GM21529 (cell line): ENCODE measurements around the gene RASGRF2.
A peak's percentile ranks its signal among the peaks of the same experiment; 100 is the strongest.

Experiments used
- ATAC-seq: cut with Tn5 transposase; IDR thresholded peaks from one replicate; pipeline ENCODE4 v1.9.1; 2021; ENCODE audit not compliant: unreplicated experiment

Gene RASGRF2

GRCh38 chr5:80959768-80960442 is at the start of gene RASGRF2:
Gene RASGRF2, plus strand, starts transcription at chr5:80960363. Its CDS starts 376 bp downstream, at chr5:80960739.
- ATAC-seq = no peak

DNA sequence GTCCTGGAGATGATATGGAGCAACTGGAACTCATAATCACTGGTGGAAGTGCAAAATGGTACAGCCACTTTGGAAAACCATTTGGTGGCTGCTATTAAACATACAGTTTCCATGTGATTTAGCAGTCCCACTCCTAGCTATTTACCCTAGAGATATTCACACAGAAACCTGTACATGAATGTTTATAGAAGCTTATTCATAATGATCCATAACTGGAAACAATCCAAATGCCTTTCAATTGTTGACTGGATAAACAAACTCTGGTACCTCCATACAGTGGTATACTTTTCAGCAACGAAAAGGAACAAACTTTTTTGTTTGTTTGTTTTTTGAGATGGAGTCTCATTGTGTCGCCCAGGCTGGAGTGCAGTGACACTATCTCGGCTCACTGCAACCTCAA is 47.7 kb upstream of the RASGRF2 start:
- ATAC-seq = no peak

DNA sequence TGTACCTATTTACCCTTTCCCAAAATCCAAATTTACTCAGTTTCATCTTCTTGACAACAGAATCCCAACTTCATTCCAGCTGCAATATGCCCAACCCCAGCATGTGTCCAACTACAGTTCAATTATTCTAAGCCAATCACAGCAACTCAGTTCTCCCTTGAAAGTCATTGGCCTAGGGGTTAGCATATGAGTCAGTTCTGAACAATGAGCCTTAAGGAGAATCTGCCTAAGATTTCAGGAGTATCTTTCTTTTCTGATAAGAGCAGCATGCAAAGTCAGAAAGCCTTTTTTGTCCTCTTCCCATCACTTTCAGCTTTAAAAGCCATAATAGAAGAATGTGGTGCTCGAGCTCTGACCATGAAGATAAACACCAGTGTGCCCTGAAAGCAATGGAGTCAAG is 44.4 kb upstream of the RASGRF2 start:
- no peak for ATAC-seq

DNA sequence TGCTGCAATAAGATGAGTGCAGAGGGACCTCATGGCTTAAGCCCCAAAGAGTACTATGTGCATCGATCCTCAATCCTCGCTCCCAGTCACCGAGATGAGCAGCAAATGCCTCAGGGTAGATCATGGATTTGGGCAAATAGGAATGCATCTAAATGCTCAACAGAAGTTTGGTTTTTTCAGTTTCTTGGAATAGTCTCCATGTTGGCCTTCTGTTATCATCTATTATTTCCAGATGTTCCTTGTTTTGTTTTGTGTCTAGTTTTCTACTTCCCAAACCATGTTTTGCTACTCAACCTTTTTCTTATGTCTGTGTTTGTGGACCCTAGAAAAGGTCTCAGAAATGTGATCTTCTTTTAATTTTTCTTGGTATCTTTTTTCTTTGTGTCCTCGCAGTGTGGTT is 43.5 kb upstream of the RASGRF2 start:
- ATAC-seq = no peak

- ATAC-seq = no peak
Measured at GRCh38 chr5:80917631-80918030, 42.5 kb upstream of the RASGRF2 start.

DNA sequence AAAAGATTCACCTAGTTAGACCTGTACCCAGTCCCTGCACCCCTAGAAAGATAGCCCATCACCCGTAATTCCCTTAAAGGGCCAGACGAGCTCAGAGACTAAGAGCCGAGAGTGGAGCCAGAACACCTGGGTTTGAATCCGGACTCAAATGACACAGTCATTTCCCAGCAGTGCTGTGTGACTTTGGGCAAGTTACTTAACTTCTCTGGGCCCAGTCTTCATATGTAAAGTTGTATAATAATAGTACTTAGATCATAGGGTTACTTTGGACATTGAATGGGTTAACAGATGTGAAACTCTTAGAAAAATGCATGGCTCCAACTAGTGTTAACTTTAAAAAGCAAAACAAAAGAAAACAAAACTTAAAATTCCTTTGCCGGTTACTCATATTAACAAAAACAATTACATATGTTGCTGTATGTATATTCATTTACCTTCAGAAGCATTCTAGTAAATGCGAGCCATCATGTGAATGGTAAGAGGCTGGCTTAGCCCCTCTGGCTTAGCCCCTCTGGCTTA is 40.4 kb upstream of the RASGRF2 start:
- ATAC-seq = no peak

GRCh38 chr5:80920333-80920732 is 39.8 kb upstream of the RASGRF2 start:
- no peak for ATAC-seq

DNA sequence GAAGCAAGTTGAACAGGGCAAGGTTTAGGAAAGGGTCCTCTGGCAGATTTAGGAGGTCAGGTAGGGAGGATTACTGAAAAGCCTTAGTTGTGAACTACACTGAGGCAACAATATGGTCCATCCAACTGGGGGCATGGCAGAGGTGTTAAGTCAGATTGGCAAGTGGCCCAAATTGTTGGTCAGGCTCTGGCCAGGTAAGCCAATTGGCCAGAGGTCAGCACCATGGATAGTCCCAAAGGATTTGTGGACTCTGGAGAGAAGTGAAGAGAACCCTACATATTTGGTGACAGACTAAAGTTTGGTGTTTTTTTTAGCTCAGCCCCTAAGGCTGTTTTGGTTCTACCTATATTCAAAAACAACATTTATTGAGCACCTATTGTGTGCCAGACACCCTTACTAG is 39.1 kb upstream of the RASGRF2 start:
- no peak for ATAC-seq

GRCh38 chr5:80925931-80926330 is 34.2 kb upstream of the RASGRF2 start:
- ATAC-seq = no peak

- no peak for ATAC-seq
Measured at GRCh38 chr5:80926536-80926935, 33.6 kb upstream of the RASGRF2 start.

GRCh38 chr5:80926979-80927656 is 33.0 kb upstream of the RASGRF2 start:
- no peak for ATAC-seq

GRCh38 chr5:80928073-80928472 is 32.1 kb upstream of the RASGRF2 start:
- ATAC-seq = peak; percentile 72

DNA sequence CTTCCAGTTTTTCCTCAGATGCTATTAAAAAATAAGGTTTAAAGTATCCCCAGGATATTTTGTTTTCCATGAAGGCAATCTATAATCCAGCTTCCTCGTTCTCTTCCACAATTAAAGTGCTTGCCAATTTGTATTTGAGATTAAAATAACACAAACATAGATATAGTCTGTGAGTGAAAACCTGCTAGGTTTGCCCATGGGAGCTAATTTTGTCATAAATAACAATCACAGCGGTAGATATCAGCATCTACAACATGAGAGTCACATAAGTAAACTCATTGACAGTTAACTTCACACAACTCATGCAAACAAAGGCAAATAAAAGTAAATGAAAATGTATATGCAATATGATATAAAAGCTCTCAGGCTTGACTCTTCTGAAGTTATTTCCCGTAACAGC is 29.2 kb upstream of the RASGRF2 start:
- ATAC-seq = no peak

DNA sequence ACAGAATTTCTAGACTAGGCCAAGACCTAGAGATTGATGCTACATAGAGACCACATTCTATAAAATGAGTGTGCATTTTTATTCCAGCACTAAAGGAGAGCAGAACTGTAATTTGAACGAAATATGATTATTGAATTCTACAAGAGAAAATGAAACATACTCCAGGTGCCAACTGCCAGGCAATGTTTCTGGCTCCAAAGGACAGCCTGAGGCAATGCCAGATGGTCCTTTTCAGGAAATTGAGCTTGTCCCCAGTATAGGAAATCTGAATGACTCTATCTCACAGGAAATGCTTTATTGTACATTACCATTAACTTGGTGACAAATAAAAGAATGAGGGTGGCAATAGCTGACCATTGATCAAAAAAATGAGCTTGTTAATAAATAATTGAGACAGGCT is 28.8 kb upstream of the RASGRF2 start:
- ATAC-seq = no peak

GRCh38 chr5:80933036-80933435 is 27.1 kb upstream of the RASGRF2 start:
- ATAC-seq = no peak

DNA sequence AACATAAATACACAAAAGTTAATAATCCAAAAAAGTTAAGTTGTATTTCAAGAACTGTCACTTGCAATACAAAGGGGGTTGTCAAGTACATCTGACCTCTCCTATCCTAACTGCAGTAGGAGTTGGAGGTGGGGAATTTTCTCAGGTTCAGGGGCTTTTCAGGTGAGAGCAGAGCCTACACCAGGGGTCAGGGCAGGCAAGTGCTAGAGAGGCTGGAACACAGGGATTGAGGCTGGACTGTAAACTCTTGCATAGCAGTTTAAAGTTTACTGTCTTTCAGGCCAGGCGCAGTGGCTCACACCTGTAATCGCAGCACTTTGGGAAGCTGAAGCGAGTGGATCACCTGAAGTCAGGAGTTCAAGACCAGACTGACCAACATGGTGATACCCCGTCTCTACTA is 25.4 kb upstream of the RASGRF2 start:
- ATAC-seq = no peak

DNA sequence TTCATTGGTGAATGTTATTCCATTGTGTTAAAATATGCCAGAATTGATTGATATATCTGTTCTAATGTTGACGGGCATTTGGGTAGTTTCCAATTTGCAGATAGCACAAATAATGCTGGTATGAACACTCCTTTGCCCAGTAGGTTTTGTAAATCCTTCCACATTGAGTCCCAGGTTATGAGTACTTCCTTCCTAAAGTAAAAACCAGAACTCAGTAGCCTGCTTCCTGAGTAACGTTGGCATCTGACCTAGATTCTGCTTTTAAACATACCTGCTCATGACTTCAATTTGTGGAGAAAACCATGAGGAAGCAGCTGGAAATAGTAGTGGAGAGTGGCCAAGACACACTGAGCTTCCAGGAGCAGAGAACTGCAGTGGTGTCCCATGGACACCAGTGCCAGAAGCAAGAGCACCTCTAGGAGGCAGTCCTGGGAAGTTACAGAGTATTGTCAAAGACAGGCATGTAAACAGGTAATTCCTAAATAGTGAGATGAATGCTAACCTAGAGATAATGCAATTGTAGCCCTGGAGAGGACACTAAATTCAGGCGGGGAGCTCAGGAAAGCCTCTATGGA is 24.3 kb upstream of the RASGRF2 start:
- ATAC-seq = no peak

- no peak for ATAC-seq
Measured at GRCh38 chr5:80936881-80937280, 23.3 kb upstream of the RASGRF2 start.

- ATAC-seq = no peak
Measured at GRCh38 chr5:80937584-80938356, 22.4 kb upstream of the RASGRF2 start.

DNA sequence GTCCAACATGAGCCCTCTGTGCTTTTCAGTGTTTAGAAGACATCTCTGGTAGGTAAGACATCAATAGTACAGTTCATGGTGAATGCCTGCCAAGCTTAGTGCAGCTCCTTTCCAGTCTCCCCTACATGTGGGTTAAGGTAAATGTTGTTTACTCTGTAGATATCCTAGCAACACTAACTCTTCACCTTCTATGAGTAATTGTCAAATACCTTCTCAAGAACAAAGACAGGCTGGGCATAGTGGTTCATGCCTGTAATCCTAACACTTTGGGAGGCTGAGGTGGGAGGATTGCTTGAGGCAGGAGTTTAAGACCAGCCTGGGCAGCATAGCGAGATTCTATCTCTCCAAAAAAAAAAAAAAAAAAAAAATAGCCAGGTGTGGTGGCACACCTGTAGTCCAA is 18.7 kb upstream of the RASGRF2 start:
- ATAC-seq = no peak

- no peak for ATAC-seq
Measured at GRCh38 chr5:80951366-80951765, 8.8 kb upstream of the RASGRF2 start.
